Activated T-helper 17 cell treated with anti-CD3 and anti-CD28 coated beads, Interleukin-2, amount 50 U/mL, for 72 hours (primary cell): ENCODE data around the gene CNPY3. TPM values are rescaled to one million over a fixed set of nuclear protein-coding genes. Genes with fewer than 3 reads are reported as not detected.
A peak's percentile ranks its signal among the peaks of the same experiment; 100 is the strongest.
"Not testable (repeated sequence)": the region's sequence is repeated elsewhere in the genome, so short reads cannot be mapped to it uniquely, and the experiment has no call there.

ENCODE experiments used
- ATAC-seq: fragments of 150-1000 bp; cut with Tn5 transposase; replicated peaks from 2 replicates; pipeline ENCODE4 v1.10.0; 2021; ENCODE audit warnings: mild to moderate bottlenecking, moderate library complexity
- H3K27ac Mint-ChIP-seq: one replicate; pipeline ENCODE4 v1.8.0; 2022; ENCODE audit warnings: mixed read lengths
- H3K27me3 Mint-ChIP-seq: one replicate; pipeline ENCODE4 v1.8.0; 2022; ENCODE audit warnings: mixed read lengths
- H3K36me3 Mint-ChIP-seq: one replicate; pipeline ENCODE4 v1.8.0; 2022; ENCODE audit warnings: low read depth, mild to moderate bottlenecking, mixed read lengths
- H3K4me1 Mint-ChIP-seq: one replicate; pipeline ENCODE4 v1.8.0; 2022; ENCODE audit warnings: mixed read lengths
- H3K4me3 Mint-ChIP-seq: one replicate; pipeline ENCODE4 v1.8.0; 2022; ENCODE audit warnings: mild to moderate bottlenecking, mixed read lengths
- H3K9me3 Mint-ChIP-seq: one replicate; pipeline ENCODE4 v1.8.0; 2022; ENCODE audit warnings: mixed read lengths
- total RNA-seq, 2 donors: library from RNA; stranded (reverse); gene quantifications; one replicate each; pipeline ENCODE4 v1.2.3, GENCODE V29; 2022

Gene CNPY3
- total RNA-seq, 2 donors from 2014 or later, result 28.5 to 30.5 TPM

DNA sequence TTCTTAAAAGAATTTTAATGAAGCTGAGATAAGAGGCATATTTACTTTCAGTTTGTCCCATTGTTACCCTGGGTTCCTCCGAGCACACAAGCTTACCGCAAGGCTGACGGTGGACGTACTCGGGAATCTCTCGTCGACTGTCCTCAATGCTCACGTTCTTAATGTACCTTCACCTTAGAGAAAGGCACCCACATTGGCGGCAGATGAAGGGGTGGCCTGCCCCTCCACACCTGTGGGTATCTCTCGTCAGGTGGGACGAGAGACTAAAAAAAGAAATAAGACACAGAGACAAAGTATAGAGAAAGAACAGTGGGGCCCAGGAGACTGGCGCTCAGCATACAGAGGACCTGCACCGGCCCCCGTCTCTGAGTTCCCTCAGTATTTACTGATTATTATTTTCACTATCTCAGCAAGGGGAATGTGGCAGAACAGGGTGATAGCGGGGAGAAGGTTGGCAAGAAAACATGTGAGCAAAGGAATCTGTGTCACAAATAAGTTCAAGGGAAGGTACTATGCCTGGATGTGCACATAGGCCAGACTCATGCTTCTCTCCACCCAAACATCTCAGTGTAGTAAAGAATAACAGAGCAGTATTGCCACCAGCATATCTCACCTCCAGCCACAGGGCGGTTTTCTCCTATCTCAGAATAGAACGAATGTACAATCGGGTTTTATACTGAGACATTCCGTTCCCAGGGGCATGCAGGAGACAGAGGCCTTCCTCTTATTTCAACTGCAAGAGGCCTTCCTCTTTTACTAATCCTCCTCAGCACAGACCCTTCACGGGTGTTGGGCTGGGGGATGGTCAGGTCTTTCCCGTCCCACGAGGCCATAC is 26.6 kb upstream of the CNPY3 start:
- H3K9me3 Mint-ChIP-seq, H3K27ac Mint-ChIP-seq, H3K4me3 Mint-ChIP-seq, ATAC-seq, H3K27me3 Mint-ChIP-seq, H3K36me3 Mint-ChIP-seq, H3K4me1 Mint-ChIP-seq: not testable (repeated sequence)

DNA sequence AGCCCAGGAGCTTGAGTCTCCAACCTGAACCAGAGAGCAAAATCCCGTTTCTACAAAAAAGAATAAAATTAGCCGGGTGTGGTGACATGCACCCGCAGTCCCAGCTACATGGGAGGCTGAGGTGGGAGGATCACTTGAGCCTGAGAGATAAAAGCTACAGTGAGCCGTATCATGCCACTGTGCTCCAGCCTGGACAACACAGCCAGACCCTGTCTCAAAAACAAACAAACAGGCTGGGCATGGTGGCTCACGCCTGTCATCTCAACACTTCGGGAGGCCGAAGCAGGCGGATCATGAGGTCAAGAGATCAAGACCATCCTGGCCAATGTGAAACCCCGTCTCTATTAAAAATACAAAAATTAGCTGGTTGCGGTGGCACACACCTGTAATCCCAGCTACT is 24.8 kb upstream of the CNPY3 start:
- Mint-ChIP-seq H3K27ac (no peak overlapping the region), H3K9me3 (no peaks in the 10 kb centered on the region), H3K27me3 (no peaks in the 10 kb centered on the region), H3K36me3 (no peaks in the 10 kb centered on the region), H3K4me1 (peaks cover 5% of the 10 kb centered on the region), H3K4me3 (no peak overlapping the region)
- ATAC-seq, result no peak

DNA sequence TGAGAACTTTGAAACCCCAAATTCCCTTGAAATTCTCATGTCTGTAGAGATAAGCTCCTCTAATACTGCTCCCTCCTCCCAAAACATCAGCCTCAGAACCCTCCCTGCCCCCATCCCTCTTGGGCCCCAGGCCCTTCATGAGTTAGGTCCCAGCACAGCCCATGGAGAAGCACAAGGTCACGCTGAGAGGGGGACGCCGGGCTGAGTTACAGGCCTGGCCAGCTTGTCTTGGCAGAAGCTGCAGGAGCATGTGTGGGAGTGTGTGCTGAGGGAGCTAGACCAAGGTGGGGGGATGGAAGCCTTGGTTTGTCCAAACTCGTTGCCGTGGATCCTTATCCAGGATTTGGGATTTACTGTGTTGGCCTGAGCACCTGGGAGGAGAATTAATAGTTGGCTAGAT is 21.9 kb upstream of the CNPY3 start:
- H3K27me3 Mint-ChIP-seq, result peaks cover 6% of the 10 kb centered on the region
- no peak overlapping the region for H3K4me3 Mint-ChIP-seq
- H3K36me3 Mint-ChIP-seq, result no peaks in the 10 kb centered on the region

DNA sequence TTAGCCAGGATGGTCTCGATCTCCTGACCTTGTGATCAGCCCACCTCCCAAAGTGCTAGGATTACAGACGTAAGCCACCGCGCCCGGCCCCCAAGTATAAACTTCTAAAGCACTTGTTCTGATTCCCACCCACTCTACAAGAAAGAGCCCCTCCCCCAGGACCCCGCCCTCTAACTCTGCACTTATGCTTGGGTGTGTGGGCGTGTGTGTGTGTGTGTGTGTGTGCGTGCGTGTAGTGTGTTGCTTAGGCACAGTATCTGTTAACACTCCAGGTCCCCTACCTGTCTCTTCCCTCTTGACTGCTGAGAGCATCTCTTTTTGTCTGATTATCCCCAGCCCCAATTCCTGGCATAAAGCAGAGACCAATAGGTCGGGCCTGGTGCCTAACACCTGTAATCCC is 19.4 kb upstream of the CNPY3 start:
- peaks cover 8% of the 10 kb centered on the region for H3K27me3 Mint-ChIP-seq
- no peaks in the 10 kb centered on the region for H3K9me3 Mint-ChIP-seq
- no peak overlapping the region for H3K4me3 Mint-ChIP-seq
- no peaks in the 10 kb centered on the region for H3K4me1 Mint-ChIP-seq
- no peak overlapping the region for H3K27ac Mint-ChIP-seq
- no peaks in the 10 kb centered on the region for H3K36me3 Mint-ChIP-seq
- ATAC-seq, result no peak

More for the DNA sequence above, 21.9 kb upstream of the CNPY3 start:
- ATAC-seq, result no peak
- no peak overlapping the region for H3K27ac Mint-ChIP-seq
- no peaks in the 10 kb centered on the region for H3K9me3 Mint-ChIP-seq
- H3K4me1 Mint-ChIP-seq, result no peaks in the 10 kb centered on the region

DNA sequence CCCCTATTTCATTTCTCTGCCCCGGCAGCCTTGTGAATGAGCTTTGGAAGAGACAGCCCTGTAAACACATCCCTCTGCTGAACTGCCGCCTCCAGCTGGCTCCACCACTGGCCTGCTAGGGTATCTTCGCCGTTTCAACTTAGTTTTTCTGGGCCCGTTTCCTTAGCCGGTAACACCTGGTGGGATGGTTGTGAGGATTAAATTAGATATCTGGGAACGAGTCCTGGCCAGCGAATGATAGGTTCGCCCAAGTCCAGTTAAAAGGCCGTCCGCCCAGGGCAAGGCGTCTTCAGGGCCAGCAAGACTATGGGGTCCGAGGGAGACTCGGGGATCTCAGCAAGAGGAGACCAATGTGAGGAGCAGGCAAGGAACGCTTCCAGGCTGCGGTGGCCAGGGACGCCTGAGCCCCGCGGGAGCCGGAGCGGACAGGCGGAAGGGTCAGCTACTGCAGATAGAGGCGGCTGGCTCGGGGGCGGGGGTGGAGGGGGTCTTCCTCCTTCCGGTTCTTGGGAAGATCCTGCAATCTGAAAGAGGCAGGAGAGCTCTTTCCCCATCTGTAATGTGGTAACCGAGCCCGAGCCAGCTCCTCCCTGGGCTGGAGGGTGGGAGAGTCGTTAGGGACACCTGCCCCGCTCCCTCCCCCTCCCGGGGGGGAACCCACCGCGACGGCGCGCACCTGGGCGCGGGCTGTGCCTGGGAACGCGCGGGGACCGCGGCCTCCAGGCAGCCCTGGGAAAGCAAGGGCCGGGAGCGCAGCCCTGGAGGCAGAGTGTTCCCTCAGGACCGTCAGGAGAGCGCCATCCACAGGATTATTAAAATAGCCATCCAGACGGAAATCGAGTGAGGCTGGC is 17.9 kb upstream of the CNPY3 start:
- H3K36me3 Mint-ChIP-seq, result no peaks in the 10 kb centered on the region
- no peaks in the 10 kb centered on the region for H3K9me3 Mint-ChIP-seq
- H3K4me3 Mint-ChIP-seq, result no peak overlapping the region
- no peaks in the 10 kb centered on the region for H3K4me1 Mint-ChIP-seq
- no peak overlapping the region for H3K27ac Mint-ChIP-seq
- no peak for ATAC-seq
- H3K27me3 Mint-ChIP-seq, result peaks cover 8% of the 10 kb centered on the region

DNA sequence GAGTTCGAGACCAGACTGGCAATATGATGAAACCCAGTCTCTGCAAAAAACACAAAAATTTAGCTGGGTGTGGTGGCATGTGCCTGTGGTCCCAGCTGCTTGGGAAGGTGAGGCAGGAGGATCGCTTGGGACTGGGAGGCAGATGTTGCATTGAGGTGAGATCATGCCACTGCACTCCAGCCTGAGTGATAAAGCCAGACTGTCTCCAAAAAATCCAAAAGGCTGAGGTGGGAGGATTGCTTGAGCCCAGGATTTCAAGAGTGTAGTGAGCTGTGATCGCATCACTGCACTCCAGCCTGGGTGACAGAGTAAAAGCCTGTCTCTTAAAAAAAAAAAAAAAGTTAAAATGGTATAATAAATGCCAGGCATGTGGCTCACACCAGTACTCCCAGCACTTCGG is 14.7 kb upstream of the CNPY3 start:
- Mint-ChIP-seq H3K36me3 (no peaks in the 10 kb centered on the region), H3K27ac (no peak overlapping the region), H3K4me3 (no peak overlapping the region)

DNA sequence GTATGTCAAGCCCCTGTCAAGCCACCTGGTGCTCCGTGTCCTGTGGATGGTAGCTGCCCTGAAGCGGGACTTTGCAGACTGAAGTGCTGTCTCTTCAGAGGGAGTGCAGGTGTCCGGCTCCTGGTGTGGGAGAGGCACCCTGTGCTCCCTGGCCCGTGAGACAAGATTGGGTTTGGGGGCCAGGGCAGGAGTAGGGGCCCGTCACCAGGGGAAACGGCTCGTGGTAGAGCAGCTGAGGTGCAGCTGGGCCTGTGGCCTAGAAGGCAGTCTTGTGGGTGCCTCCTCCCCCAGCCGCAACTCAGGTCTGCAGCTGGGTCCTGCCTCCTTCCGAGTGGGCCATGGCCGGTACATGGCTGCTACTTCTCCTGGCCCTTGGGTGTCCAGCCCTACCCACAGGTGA is 13.5 kb upstream of the CNPY3 start, which contains the start of gene PTCRA:
Gene PTCRA (plus strand): TSS at position 322 of the 400 bp plus-strand sequence. CDS start 17 bp downstream, at position 339.
- peaks cover 8% of the 10 kb centered on the region for H3K27me3 Mint-ChIP-seq
- no peaks in the 10 kb centered on the region for H3K9me3 Mint-ChIP-seq
- H3K27ac Mint-ChIP-seq, result no peak within 1 kb of the TSS
- ATAC-seq, result no peak
- no peak within 1 kb of the TSS for H3K4me3 Mint-ChIP-seq
- no peaks in the 10 kb centered on the region for H3K4me1 Mint-ChIP-seq
- H3K36me3 Mint-ChIP-seq, result no peaks in the 10 kb centered on the region

More for the DNA sequence above, 14.7 kb upstream of the CNPY3 start:
- H3K4me1 Mint-ChIP-seq, result no peaks in the 10 kb centered on the region
- no peaks in the 10 kb centered on the region for H3K9me3 Mint-ChIP-seq
- peaks cover 8% of the 10 kb centered on the region for H3K27me3 Mint-ChIP-seq
- ATAC-seq, result no peak

DNA sequence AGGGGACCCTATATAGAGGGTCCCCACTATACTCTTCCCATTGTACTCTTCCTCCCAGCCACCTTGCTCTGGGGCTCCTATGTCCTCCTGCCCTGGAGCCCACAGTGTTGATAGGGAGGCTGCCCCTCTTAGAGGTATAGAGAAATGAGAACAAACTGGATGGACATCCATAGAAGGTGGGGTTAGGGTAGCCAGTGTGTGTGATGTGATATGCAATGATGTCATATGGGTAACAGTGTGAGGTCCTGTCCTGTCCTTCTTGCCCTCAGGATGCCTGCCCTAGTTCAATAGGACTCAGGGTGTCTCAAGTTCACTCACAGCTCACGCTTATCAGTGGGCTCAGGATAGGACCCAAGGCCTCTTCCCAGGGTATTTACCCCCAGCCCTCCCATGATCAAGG is 13.0 kb upstream of the CNPY3 start:
- H3K4me3 Mint-ChIP-seq, result no peak overlapping the region
- no peak for ATAC-seq
- peaks cover 5% of the 10 kb centered on the region for H3K27me3 Mint-ChIP-seq
- H3K9me3 Mint-ChIP-seq, result no peaks in the 10 kb centered on the region
- H3K4me1 Mint-ChIP-seq, result no peaks in the 10 kb centered on the region
- no peak overlapping the region for H3K27ac Mint-ChIP-seq
- no peaks in the 10 kb centered on the region for H3K36me3 Mint-ChIP-seq

DNA sequence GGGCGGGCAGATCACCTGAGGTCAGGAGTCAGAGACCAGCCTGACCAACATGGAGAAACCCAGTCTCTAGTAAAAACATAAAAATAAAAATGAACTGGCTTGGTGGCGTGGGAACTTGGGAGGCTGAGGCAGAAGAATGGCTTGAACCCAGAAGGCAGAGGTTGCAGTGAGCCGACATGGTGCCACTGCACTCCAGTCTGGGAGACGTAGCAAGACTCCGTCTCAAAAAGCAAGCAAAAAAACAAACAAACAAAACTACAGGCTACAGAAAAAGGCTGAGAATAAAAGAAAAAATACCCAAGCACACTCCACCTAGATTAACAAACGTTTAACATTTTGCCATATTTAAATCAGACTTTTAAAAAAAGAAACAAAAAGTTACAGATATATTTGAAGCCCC is 7.5 kb upstream of the CNPY3 start:
- Mint-ChIP-seq H3K27me3 (no peaks in the 10 kb centered on the region), H3K4me3 (no peak overlapping the region), H3K4me1 (no peaks in the 10 kb centered on the region), H3K36me3 (no peaks in the 10 kb centered on the region), H3K27ac (no peak overlapping the region), H3K9me3 (no peaks in the 10 kb centered on the region)
- ATAC-seq, result no peak

DNA sequence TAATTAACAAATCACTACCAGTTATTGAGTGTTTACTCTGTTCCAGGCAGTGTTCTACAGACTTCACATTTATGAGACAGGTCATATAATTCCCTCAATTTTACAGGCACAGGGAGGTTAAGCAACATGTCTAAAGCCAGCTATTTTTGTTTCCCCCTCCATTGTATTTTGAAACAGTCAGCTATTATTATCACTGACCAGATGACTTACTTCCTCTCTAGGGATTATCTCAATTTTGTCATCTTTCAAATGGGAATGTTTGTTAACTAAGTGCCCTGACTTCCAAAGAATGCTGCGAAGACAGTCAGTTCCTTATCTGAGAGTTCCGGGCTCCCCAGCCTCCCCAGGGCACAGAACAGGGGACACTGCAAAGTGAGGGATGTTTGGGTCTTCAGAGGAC is 5.6 kb upstream of the CNPY3 start:
- peaks cover 4% of the 10 kb centered on the region for H3K4me1 Mint-ChIP-seq
- no peaks in the 10 kb centered on the region for H3K9me3 Mint-ChIP-seq
- H3K36me3 Mint-ChIP-seq, result peaks cover 4% of the 10 kb centered on the region
- H3K27ac Mint-ChIP-seq, result no peak overlapping the region
- no peak for ATAC-seq
- no peaks in the 10 kb centered on the region for H3K27me3 Mint-ChIP-seq
- no peak overlapping the region for H3K4me3 Mint-ChIP-seq

DNA sequence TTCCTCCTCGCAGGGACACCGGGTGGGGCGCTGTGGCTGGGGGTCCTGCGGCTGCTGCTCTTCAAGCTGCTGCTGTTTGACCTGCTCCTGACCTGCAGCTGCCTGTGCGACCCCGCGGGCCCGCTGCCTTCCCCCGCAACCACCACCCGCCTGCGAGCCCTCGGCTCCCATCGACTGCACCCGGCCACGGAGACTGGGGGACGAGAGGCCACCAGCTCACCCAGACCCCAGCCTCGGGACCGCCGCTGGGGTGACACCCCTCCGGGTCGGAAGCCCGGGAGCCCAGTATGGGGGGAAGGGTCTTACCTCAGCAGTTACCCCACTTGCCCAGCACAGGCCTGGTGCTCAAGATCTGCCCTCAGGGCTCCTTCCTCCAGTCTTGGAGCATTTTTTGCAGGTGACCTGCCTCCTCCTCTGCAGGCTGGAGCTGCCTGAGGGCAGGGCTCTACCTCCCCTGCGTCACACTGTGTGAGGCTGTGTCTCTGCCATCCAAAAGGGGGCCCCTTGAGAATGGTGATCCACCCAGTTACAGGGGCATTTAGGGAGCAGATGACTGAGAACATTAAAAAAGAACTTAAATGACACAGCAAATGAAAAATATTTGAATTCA is 3.9 kb upstream of the CNPY3 start:
- Mint-ChIP-seq H3K4me3 (no peak overlapping the region), H3K36me3 (peaks cover 12% of the 10 kb centered on the region), H3K27me3 (no peaks in the 10 kb centered on the region), H3K4me1 (peaks cover 8% of the 10 kb centered on the region), H3K27ac (peak overlapping the region; percentile 73), H3K9me3 (no peaks in the 10 kb centered on the region)
- ATAC-seq, result no peak

DNA sequence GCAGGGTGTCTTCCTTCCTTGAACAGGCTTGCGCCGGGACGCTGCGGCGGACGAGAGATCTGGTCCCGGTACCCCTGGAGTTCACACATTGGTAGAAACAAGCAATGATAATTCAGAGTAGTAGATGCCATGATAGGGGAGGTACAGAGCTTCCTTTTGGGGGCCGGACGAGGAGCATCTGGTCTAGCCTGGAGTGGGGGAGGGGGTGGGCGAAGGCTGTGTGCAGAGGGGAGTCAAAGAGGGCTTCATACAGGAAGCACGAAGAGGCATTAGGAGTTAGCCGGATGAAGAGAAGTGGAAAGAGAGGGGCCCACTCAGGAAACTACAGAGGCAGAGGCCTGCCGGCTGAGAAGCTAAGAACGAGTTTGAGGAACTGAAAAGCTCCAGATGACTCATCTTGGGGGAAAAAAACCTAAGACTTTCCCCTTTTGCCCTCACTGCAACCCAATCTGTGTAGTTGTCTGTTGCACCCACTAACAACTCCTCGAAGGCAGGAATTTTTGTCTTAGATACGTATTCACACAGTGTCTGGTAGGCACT is 611 bp downstream of the CNPY3 start:
- Mint-ChIP-seq H3K4me3 (peak overlapping the region; percentile 92), H3K36me3 (peaks cover 56% of the 10 kb centered on the region), H3K27ac (peak overlapping the region; percentile 97), H3K4me1 (peaks cover 27% of the 10 kb centered on the region), H3K27me3 (no peaks in the 10 kb centered on the region), H3K9me3 (no peaks in the 10 kb centered on the region)
- ATAC-seq, result peak; percentile 58

DNA sequence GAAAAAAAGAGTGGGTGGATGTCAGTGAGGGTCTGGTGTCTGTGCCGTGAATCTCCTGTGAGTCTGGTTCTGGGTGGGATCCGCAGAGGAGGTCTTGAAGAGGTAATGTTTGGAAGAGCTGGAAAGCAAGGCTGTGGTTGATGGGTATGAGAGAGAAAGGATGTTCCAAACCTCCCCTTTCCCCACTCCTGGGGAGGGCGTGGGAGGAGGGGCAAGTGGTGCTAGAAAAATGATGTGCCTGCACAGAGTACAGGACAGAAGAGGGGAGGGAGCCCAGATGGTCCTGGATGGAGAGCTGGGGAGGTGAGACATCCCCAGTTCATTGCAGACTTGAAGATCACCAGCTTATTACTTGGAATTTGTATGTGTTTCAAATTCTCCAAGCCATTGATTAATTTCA is 3.1 kb downstream of the CNPY3 start:
- ATAC-seq, result no peak
- H3K27me3 Mint-ChIP-seq, result no peaks in the 10 kb centered on the region
- H3K9me3 Mint-ChIP-seq, result no peaks in the 10 kb centered on the region
- H3K36me3 Mint-ChIP-seq, result peaks cover 81% of the 10 kb centered on the region
- H3K27ac Mint-ChIP-seq, result peak overlapping the region; percentile 65
- peaks cover 27% of the 10 kb centered on the region for H3K4me1 Mint-ChIP-seq
- H3K4me3 Mint-ChIP-seq, result peak overlapping the region; percentile 92

DNA sequence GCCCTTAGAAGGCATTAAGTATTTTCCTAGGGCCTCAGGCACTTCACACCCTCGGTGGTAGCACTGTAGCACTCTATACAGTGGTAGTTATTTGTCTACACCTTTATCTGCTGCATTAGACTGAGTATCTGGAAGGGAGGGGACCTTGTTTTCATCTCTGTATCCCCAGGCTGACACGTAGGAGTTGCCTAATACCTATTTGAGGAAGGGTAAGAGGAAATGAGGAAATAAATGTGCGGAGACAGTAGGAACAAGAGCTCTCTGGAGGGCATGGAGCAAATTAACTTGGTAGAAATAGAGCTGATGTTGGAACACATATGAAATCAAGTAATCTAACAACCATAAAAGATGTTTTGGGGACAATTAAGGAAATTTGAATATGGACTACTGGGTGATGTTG is 3.9 kb downstream of the CNPY3 start:
- Mint-ChIP-seq H3K4me3 (peak overlapping the region; percentile 92), H3K36me3 (peaks cover 89% of the 10 kb centered on the region), H3K27me3 (no peaks in the 10 kb centered on the region), H3K27ac (peak overlapping the region; percentile 44), H3K9me3 (no peaks in the 10 kb centered on the region), H3K4me1 (peaks cover 27% of the 10 kb centered on the region)
- ATAC-seq, result no peak
